Gastroesophageal sphincter (tissue), 4 donors: ENCODE data around the gene RSPH9. TPM values are rescaled to one million over a fixed set of nuclear protein-coding genes. Genes with fewer than 3 reads are reported as not detected.

Experiments
- ATAC-seq: fragments of 150-250 bp; one replicate; pipeline ENCODE4 v1.9.1; 2016; ENCODE audit warnings: mild to moderate bottlenecking, moderate library complexity
- H3K27ac ChIP-seq, 4 donors: fragments of 200-600 bp; sonication (generic) in 3 of 4; 1 replicate in 3 of 4; 2 replicates in 1 of 4; pipeline ENCODE4 v1.5.1; 2016 to 2019
- H3K27me3 ChIP-seq: fragments of 200-600 bp; sonication (generic); one replicate; pipeline ENCODE4 v1.5.1; 2019
- H3K36me3 ChIP-seq, 2 donors: fragments of 200-600 bp; sonication (generic); one replicate each; pipeline ENCODE4 v1.5.1; 2019; ENCODE audit warnings: control low read depth in 1 of 2
- H3K4me1 ChIP-seq, 3 donors: fragments of 200-600 bp; sonication (generic); 1 replicate in 2 of 3; 2 replicates in 1 of 3; pipeline ENCODE4 v1.5.1; 2016 to 2019; ENCODE audit warnings: control low read depth in 2 of 3
- H3K4me3 ChIP-seq, 2 donors: fragments of 200-600 bp; sonication (generic); one replicate each; pipeline ENCODE4 v1.5.1; 2019; ENCODE audit warnings: mild to moderate bottlenecking in 1 of 2, moderate library complexity in 1 of 2
- H3K9me3 ChIP-seq, 3 donors: fragments of 200-600 bp; sonication (generic); one replicate each; pipeline ENCODE4 v1.5.1; 2017 to 2019; ENCODE audit warnings: control low read depth in 2 of 3
- EP300 ChIP-seq: sonication (generic); formaldehyde crosslinking; IDR thresholded peaks from one replicate; pipeline ENCODE4 v1.6.1; 2017; ENCODE audit warnings: antibody characterized with exemption, mild to moderate bottlenecking
- POLR2A ChIP-seq, 2 donors: fragments of 450-650 bp; IDR thresholded peaks; one replicate each; pipeline ENCODE4 v1.6.1; 2017; ENCODE audit warnings: antibody characterized with exemption in 2 of 2, mild to moderate bottlenecking in 2 of 2, moderate library complexity in 1 of 2
- POLR2AphosphoS5 ChIP-seq: sonication (generic); formaldehyde crosslinking; IDR thresholded peaks from one replicate; pipeline ENCODE4 v1.6.1; 2017; ENCODE audit warnings: antibody characterized with exemption
- WGBS, 2 donors: methylation state at CpG; one replicate each; pipeline ENCODE4 v1.1.5; 2018; ENCODE audit warnings: low coverage in 1 of 2; 5-methylcytosine and 5-hydroxymethylcytosine counted together
- total RNA-seq, 4 donors: library from RNA; depleted of rRNA; stranded (reverse); fragments of >200 nt; gene quantifications; one replicate each; pipeline ENCODE4 v1.1.0, GENCODE V29; 2016
- TF ChIP-seq, protein P1 (sequence below), 4 experiments: fragments of 200-600 bp in 2 of 4; fragments of 450-650 bp in 2 of 4; sonication (generic) in 1 of 4; IDR thresholded peaks; one replicate each; pipeline ENCODE4 v1.5.1; 2017 to 2019; ENCODE audit warnings: antibody characterized with exemption in 4 of 4, mild to moderate bottlenecking in 2 of 4, moderate library complexity in 2 of 4

Gene RSPH9
- total RNA-seq, 4 donors from 2014 or later: 0.16 TPM; not detected in 3

DNA sequence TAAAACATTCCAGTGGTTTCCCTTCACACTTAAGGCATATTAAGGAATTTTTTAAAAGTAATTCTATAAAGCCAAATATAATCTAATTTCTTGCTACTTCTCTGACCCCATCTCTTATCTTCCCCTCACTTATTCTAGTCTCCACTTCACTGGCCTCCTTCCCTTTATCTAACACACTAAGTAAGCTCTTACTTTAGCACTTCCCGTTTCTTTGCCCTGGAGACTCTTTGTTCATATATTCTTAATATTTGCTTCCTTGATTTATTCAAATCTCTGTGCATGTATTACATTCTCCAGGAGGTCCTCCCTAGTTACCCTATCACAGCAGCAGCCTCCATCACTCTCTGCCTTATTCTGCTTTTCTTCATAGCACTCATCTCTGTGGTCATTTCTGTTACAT lies 36.0 kb upstream of the RSPH9 start:
- no peak for TF ChIP-seq POLR2AphosphoS5
- no peak overlapping the region for H3K27ac ChIP-seq
- no peak overlapping the region for H3K4me3 ChIP-seq
- WGBS, 2 donors: 53 to 60% methylated on average over 1 of the region's 1 CpG
- no peaks in the 10 kb centered on the region for H3K27me3 ChIP-seq
- H3K9me3 ChIP-seq: no peaks in the 10 kb centered on the region
- peaks cover 0 to 8% (median 0%) of the 10 kb centered on the region in 3 donors for H3K4me1 ChIP-seq
- ATAC-seq: no peak
- H3K36me3 ChIP-seq: peaks cover 0 to 68% of the 10 kb centered on the region in 2 donors

DNA sequence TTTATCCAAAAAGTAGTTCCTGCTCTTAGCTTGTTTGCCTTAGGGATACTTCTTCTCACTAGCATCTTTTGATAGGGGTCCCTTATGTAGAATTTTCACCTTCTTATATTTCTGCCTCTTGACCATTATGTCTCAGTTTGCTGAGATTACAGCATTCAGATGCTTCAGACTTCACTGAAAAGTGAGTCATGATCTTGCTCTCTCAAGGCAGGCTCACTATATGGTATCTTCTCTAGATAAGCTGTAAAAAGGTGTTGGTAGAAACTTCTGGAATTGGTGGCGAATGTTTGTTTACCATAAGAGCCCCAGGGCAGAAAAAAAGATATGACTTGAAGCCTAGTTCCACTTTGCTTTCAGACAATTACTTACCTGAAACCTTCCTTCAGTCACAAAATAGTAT lies 35.4 kb upstream of the RSPH9 start:
- Histone ChIP-seq H3K4me1 (peaks cover 0 to 8% (median 0%) of the 10 kb centered on the region in 3 donors), H3K27me3 (no peaks in the 10 kb centered on the region), H3K36me3 (peaks cover 0 to 72% of the 10 kb centered on the region in 2 donors), H3K4me3 (no peak overlapping the region), H3K9me3 (no peaks in the 10 kb centered on the region), H3K27ac (no peak overlapping the region)
- no peak for ATAC-seq
- WGBS, 2 donors: 83 to 100% methylated on average over 1 of the region's 1 CpG
- no peak for TF ChIP-seq POLR2AphosphoS5
- TF ChIP-seq, protein P1, sequence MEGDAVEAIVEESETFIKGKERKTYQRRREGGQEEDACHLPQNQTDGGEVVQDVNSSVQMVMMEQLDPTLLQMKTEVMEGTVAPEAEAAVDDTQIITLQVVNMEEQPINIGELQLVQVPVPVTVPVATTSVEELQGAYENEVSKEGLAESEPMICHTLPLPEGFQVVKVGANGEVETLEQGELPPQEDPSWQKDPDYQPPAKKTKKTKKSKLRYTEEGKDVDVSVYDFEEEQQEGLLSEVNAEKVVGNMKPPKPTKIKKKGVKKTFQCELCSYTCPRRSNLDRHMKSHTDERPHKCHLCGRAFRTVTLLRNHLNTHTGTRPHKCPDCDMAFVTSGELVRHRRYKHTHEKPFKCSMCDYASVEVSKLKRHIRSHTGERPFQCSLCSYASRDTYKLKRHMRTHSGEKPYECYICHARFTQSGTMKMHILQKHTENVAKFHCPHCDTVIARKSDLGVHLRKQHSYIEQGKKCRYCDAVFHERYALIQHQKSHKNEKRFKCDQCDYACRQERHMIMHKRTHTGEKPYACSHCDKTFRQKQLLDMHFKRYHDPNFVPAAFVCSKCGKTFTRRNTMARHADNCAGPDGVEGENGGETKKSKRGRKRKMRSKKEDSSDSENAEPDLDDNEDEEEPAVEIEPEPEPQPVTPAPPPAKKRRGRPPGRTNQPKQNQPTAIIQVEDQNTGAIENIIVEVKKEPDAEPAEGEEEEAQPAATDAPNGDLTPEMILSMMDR (IDR thresholded peaks at IDR 0.05): no peak
- no peak for TF ChIP-seq EP300
- TF ChIP-seq POLR2A (IDR thresholded peaks at IDR 0.05): no peak

DNA sequence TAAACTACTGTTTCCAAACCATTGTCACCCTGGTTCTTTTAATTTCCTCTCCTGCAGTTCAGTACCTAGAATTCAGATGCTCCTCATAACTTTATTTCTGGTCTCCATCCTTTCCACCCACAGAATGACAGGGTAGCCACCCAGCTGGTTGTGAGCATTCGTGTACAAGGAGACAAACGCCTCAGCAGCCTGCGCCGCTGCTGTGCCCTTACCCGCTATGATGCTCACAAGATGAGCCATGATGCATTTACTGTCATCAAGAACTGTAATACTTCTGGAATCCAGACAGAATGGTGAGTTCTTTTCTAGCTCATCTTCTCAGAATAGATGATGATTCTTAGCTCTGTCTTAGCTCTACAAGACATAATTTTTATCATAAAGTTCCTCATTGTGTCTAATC lies 34.4 kb upstream of the RSPH9 start:
- 92 to 100% methylated on average over 1 to 4 of the region's 5 CpGs for WGBS, 2 donors
- H3K27me3 ChIP-seq: no peaks in the 10 kb centered on the region
- ATAC-seq: no peak
- peaks cover 0 to 73% of the 10 kb centered on the region in 2 donors for H3K36me3 ChIP-seq
- peaks cover 0 to 8% (median 0%) of the 10 kb centered on the region in 3 donors for H3K4me1 ChIP-seq
- H3K9me3 ChIP-seq: no peaks in the 10 kb centered on the region
- H3K4me3 ChIP-seq: no peak overlapping the region
- TF ChIP-seq POLR2AphosphoS5: no peak
- no peak for TF ChIP-seq EP300
- TF ChIP-seq, protein P1 (IDR thresholded peaks at IDR 0.05): no peak
- TF ChIP-seq POLR2A (IDR thresholded peaks at IDR 0.05): no peak
- no peak overlapping the region for H3K27ac ChIP-seq

DNA sequence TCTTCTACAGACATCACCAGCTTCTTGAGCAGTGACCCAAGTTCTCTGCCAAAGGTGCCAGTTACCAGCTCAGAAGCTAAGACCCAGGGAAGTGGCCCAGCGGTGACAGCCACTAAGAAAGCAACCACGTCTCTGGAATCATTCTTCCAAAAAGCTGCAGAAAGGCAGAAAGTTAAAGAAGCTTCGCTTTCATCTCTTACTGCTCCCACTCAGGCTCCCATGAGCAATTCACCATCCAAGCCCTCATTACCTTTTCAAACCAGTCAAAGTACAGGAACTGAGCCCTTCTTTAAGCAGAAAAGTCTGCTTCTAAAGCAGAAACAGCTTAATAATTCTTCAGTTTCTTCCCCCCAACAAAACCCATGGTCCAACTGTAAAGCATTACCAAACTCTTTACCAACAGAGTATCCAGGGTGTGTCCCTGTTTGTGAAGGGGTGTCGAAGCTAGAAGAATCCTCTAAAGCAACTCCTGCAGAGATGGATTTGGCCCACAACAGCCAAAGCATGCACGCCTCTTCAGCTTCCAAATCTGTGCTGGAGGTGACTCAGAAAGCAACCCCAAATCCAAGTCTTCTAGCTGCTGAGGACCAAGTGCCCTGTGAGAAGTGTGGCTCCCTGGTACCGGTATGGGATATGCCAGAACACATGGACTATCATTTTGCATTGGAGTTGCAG lies 31.0 kb upstream of the RSPH9 start:
- no peak overlapping the region for H3K4me3 ChIP-seq
- H3K27me3 ChIP-seq: no peaks in the 10 kb centered on the region
- H3K27ac ChIP-seq: no peak overlapping the region
- H3K36me3 ChIP-seq: peaks cover 0 to 62% of the 10 kb centered on the region in 2 donors
- TF ChIP-seq POLR2A (IDR thresholded peaks at IDR 0.05) (no peak), EP300 (no peak), POLR2AphosphoS5 (no peak)
- TF ChIP-seq, protein P1 (IDR thresholded peaks at IDR 0.05): no peak
- no peak for ATAC-seq
- no peaks in the 10 kb centered on the region for H3K4me1 ChIP-seq
- WGBS, 2 donors: 100% methylated on average over 1 to 3 of the region's 6 CpGs
- H3K9me3 ChIP-seq: no peaks in the 10 kb centered on the region

DNA sequence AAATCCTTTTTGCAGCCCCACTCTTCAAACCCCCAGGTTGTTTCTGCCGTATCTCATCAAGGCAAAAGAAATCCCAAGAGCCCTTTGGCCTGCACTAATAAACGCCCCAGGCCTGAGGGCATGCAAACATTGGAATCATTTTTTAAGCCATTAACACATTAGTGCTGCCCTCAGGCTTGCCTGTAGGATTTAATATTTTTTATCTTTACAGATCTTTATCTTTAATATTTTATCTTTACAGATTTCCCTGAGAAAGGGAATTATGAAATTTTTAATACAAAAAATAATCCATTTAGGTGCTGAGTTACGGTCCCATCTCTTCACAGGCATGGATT lies 30.5 kb upstream of the RSPH9 start:
- ATAC-seq: no peak
- 69 to 82% methylated on average over 2 to 3 of the region's 3 CpGs for WGBS, 2 donors

More for the DNA sequence above, 30.5 kb upstream of the RSPH9 start:
- H3K36me3 ChIP-seq: peaks cover 0 to 65% of the 10 kb centered on the region in 2 donors
- no peak overlapping the region for H3K27ac ChIP-seq
- H3K4me1 ChIP-seq: no peaks in the 10 kb centered on the region
- H3K27me3 ChIP-seq: no peaks in the 10 kb centered on the region
- H3K4me3 ChIP-seq: no peak overlapping the region
- TF ChIP-seq, protein P1 (IDR thresholded peaks at IDR 0.05): no peak
- TF ChIP-seq POLR2A (IDR thresholded peaks at IDR 0.05): no peak
- no peak for TF ChIP-seq EP300
- no peak for TF ChIP-seq POLR2AphosphoS5
- H3K9me3 ChIP-seq: no peaks in the 10 kb centered on the region
